ENCODE results near the gene CPNE7.

- no peak for TF ChIP-seq EZH2phosphoT487 (IDR thresholded peaks at IDR 0.05; ENCODE audit: borderline replicate concordance)
- TF ChIP-seq CTCF (conservative IDR thresholded peaks at IDR 0.05; ENCODE audit: low read length), result no peak
Measured at GRCh38 chr16:89561884-89562599, 13.5 kb upstream of the CPNE7 start.
